Neural cell (in vitro differentiated cells): ENCODE data around the gene ACP1. TPM values are rescaled to one million over a fixed set of nuclear protein-coding genes. Genes with fewer than 3 reads are reported as not detected.
A peak's percentile ranks its signal among the peaks of the same experiment; 100 is the strongest.

Source experiments
- H2AFZ ChIP-seq: fragments of 200-600, 300-800 bp; sonication (generic), shearing (Covaris generic); 2 replicates; pipeline ENCODE4 v1.6.0; 2014; ENCODE audit warnings: low read depth, mild to moderate bottlenecking, antibody characterized with exemption, low read length, moderate library complexity
- H3F3A ChIP-seq: fragments of 200-600 bp; shearing (Covaris generic); 2 replicates; pipeline ENCODE4 v1.6.1; 2016; ENCODE audit warnings: mild to moderate bottlenecking, moderate library complexity, mixed read lengths, antibody characterized with exemption, low read length; ENCODE audit not compliant: insufficient read depth, poor library complexity, severe bottlenecking
- H3K27ac ChIP-seq: fragments of 200-600, 300-800 bp; sonication (generic), shearing (Covaris generic); 2 replicates; pipeline ENCODE4 v1.5.1; 2014; ENCODE audit warnings: mild to moderate bottlenecking, low read length, moderate library complexity
- H3K27me3 ChIP-seq: fragments of 300-800, 200-600 bp; sonication (generic), shearing (Covaris generic); 2 replicates; pipeline ENCODE4 v1.6.0; 2014; ENCODE audit warnings: mild to moderate bottlenecking, low read depth, low read length, moderate library complexity; ENCODE audit not compliant: insufficient read depth
- H3K36me3 ChIP-seq: fragments of 300-800, 200-600 bp; sonication (generic), shearing (Covaris generic); 2 replicates; pipeline ENCODE4 v1.5.1; 2014; ENCODE audit warnings: mild to moderate bottlenecking, antibody characterized with exemption, low read length, moderate library complexity; ENCODE audit not compliant: insufficient read depth
- H3K4me2 ChIP-seq: fragments of 300-800, 200-600 bp; sonication (generic), shearing (Covaris generic); 2 replicates; pipeline ENCODE4 v1.6.0; 2014; ENCODE audit warnings: mild to moderate bottlenecking, low read length
- H3K4me3 ChIP-seq: fragments of 300-800, 200-600 bp; sonication (generic), shearing (Covaris generic); 2 replicates; pipeline ENCODE4 v1.5.1; 2014; ENCODE audit warnings: mild to moderate bottlenecking, low read length, moderate library complexity
- H3K79me2 ChIP-seq: fragments of 200-600 bp; shearing (Covaris generic); replicated peaks from 2 replicates; pipeline ENCODE4 v1.6.0; 2014; ENCODE audit warnings: mild to moderate bottlenecking, low read length, moderate library complexity; ENCODE audit not compliant: insufficient read depth
- H3K9ac ChIP-seq: fragments of 300-800, 200-600 bp; sonication (generic), shearing (Covaris generic); 2 replicates; pipeline ENCODE4 v1.6.1; 2016; ENCODE audit warnings: mild to moderate bottlenecking, low read length, mixed read lengths
- H3K9me2 ChIP-seq: fragments of 200-600 bp; shearing (Covaris generic); 2 replicates; pipeline ENCODE4 v1.6.1; 2016; ENCODE audit warnings: mild to moderate bottlenecking, low read length, mixed read lengths; ENCODE audit not compliant: insufficient read depth
- H3K9me3 ChIP-seq: fragments of 200-600, 300-800 bp; sonication (generic), shearing (Covaris generic); 2 replicates; pipeline ENCODE4 v1.6.1; 2016; ENCODE audit warnings: mild to moderate bottlenecking, mixed run types, low read length, moderate library complexity, mixed read lengths
- H4K20me1 ChIP-seq: fragments of 200-600 bp; shearing (Covaris generic); 2 replicates; pipeline ENCODE4 v1.6.1; 2016; ENCODE audit warnings: mild to moderate bottlenecking, mixed run types; ENCODE audit not compliant: insufficient read depth
- EP300 ChIP-seq: fragments of 450-650 bp; conservative IDR thresholded peaks from 2 replicates; pipeline ENCODE4 v1.6.1; 2014; ENCODE audit warnings: antibody characterized with exemption, mild to moderate bottlenecking, moderate library complexity; ENCODE audit not compliant: poor library complexity, severe bottlenecking
- EZH2 ChIP-seq: fragments of 200-600, 300-800 bp; shearing (Covaris generic), sonication (generic); IDR thresholded peaks from 2 replicates; pipeline ENCODE4 v1.6.1; 2014; ENCODE audit warnings: antibody characterized with exemption, low read length, borderline replicate concordance, mild to moderate bottlenecking; ENCODE audit not compliant: insufficient read depth, poor library complexity, severe bottlenecking
- MXI1 ChIP-seq: fragments of 450-650 bp; conservative IDR thresholded peaks from 2 replicates; pipeline ENCODE4 v1.6.1; 2014; ENCODE audit warnings: antibody characterized with exemption, mild to moderate bottlenecking; ENCODE audit not compliant: poor library complexity, severe bottlenecking
- POLR2AphosphoS5 ChIP-seq: IDR thresholded peaks from 2 replicates; pipeline ENCODE4 v1.6.1; 2012
- RAD21 ChIP-seq: fragments of 450-650 bp; conservative IDR thresholded peaks from 2 replicates; pipeline ENCODE4 v1.6.1; 2014; ENCODE audit warnings: antibody characterized with exemption, mild to moderate bottlenecking, moderate library complexity
- SMC3 ChIP-seq: fragments of 450-650 bp; conservative IDR thresholded peaks from 2 replicates; pipeline ENCODE4 v1.6.1; 2014; ENCODE audit warnings: antibody characterized with exemption, mild to moderate bottlenecking, moderate library complexity; ENCODE audit not compliant: poor library complexity
- TAF1 ChIP-seq: IDR thresholded peaks from 2 replicates; pipeline ENCODE4 v1.6.1; 2012; ENCODE audit warnings: low read depth
- polyA plus RNA-seq: library from polyadenylated mRNA; depleted of rRNA; stranded (reverse); fragments of >200 nt; gene quantifications from 2 replicates; pipeline ENCODE4 v1.2.3, GENCODE V29; 2014
- TF ChIP-seq, protein P1 (sequence below): IDR thresholded peaks from 2 replicates; pipeline ENCODE4 v1.6.1; 2012; ENCODE audit warnings: borderline replicate concordance
- TF ChIP-seq, protein P2 (sequence below): fragments of 450-650 bp; IDR thresholded peaks from 2 replicates; pipeline ENCODE4 v1.5.1; 2014; ENCODE audit warnings: antibody characterized with exemption, mild to moderate bottlenecking, moderate library complexity; ENCODE audit not compliant: poor library complexity, severe bottlenecking

Gene ACP1
- polyA plus RNA-seq, 1 donor from 2014 or later: 263 TPM

DNA sequence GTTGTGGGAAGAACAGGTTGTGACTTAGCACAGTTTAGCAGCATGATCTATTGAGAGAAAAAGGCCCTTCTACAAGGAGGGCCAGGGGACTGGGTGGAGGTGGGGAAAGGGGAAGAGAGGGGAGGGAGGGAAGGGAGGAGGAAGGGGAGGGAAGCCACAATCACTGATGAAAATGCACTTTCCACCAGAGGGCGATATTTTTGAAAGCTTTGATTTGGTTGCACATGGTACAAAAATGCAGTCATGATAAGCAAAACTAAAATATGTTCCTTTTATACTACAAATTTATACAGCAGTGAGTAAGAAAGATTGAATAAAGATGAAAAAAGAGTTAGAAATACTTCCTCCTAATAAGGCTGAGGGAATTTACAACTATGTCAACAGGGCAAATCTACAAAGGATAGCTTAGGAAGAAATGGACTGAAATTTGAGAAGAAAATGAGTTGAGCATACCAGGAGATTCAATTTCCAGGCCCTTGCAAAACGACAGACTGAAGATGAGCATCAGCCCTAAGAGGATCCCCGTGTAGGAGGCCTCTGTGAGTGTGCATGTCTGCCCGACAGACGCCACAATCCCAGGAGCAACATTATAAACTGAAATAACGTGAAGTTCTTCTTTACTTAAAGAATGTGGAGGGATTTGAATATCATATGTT is 18.1 kb upstream of the ACP1 start:
- no peaks in the 10 kb centered on the region for H3K79me2 ChIP-seq
- no peaks in the 10 kb centered on the region for H3K27me3 ChIP-seq
- no peak overlapping the region for H2AFZ ChIP-seq
- no peaks in the 10 kb centered on the region for H3K9me2 ChIP-seq
- peaks cover 19% of the 10 kb centered on the region for H3K36me3 ChIP-seq
- TF ChIP-seq EP300 (no peak), RAD21 (peak; percentile 22), POLR2AphosphoS5 (no peak), EZH2 (no peak), MXI1 (no peak), SMC3 (peak; percentile 41), TAF1 (no peak)
- TF ChIP-seq, protein P1, sequence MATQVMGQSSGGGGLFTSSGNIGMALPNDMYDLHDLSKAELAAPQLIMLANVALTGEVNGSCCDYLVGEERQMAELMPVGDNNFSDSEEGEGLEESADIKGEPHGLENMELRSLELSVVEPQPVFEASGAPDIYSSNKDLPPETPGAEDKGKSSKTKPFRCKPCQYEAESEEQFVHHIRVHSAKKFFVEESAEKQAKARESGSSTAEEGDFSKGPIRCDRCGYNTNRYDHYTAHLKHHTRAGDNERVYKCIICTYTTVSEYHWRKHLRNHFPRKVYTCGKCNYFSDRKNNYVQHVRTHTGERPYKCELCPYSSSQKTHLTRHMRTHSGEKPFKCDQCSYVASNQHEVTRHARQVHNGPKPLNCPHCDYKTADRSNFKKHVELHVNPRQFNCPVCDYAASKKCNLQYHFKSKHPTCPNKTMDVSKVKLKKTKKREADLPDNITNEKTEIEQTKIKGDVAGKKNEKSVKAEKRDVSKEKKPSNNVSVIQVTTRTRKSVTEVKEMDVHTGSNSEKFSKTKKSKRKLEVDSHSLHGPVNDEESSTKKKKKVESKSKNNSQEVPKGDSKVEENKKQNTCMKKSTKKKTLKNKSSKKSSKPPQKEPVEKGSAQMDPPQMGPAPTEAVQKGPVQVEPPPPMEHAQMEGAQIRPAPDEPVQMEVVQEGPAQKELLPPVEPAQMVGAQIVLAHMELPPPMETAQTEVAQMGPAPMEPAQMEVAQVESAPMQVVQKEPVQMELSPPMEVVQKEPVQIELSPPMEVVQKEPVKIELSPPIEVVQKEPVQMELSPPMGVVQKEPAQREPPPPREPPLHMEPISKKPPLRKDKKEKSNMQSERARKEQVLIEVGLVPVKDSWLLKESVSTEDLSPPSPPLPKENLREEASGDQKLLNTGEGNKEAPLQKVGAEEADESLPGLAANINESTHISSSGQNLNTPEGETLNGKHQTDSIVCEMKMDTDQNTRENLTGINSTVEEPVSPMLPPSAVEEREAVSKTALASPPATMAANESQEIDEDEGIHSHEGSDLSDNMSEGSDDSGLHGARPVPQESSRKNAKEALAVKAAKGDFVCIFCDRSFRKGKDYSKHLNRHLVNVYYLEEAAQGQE: no peak
- TF ChIP-seq, protein P2, sequence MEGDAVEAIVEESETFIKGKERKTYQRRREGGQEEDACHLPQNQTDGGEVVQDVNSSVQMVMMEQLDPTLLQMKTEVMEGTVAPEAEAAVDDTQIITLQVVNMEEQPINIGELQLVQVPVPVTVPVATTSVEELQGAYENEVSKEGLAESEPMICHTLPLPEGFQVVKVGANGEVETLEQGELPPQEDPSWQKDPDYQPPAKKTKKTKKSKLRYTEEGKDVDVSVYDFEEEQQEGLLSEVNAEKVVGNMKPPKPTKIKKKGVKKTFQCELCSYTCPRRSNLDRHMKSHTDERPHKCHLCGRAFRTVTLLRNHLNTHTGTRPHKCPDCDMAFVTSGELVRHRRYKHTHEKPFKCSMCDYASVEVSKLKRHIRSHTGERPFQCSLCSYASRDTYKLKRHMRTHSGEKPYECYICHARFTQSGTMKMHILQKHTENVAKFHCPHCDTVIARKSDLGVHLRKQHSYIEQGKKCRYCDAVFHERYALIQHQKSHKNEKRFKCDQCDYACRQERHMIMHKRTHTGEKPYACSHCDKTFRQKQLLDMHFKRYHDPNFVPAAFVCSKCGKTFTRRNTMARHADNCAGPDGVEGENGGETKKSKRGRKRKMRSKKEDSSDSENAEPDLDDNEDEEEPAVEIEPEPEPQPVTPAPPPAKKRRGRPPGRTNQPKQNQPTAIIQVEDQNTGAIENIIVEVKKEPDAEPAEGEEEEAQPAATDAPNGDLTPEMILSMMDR: peak; percentile 35
- no peak overlapping the region for H3K4me3 ChIP-seq
- H3K4me2 ChIP-seq: no peak overlapping the region
- H3F3A ChIP-seq: no peaks in the 10 kb centered on the region
- no peak overlapping the region for H3K27ac ChIP-seq
- no peak overlapping the region for H3K9ac ChIP-seq
- peaks cover 7% of the 10 kb centered on the region for H3K9me3 ChIP-seq
- H4K20me1 ChIP-seq: no peaks in the 10 kb centered on the region

DNA sequence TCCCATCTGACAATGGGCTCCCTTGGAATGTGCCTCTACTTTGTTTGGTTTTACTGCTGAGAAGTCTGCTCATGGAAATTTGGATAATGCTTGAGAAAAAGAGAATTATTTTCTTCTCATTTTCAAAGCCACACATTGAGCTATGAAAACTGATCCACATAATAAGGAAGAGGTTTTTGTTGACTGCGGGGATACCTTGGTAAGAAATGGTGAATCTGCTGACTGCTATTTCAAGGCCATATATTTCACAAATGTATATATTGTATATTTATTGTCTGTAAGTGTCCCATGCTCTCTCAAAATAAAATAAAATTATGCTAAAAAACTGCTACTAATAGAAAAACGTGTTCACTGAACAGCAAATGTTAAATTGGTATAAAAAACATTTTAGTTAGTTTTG is 16.0 kb upstream of the ACP1 start:
- H3K9me2 ChIP-seq: no peaks in the 10 kb centered on the region
- H3K9ac ChIP-seq: no peak overlapping the region
- H3K4me2 ChIP-seq: no peak overlapping the region
- H3K27ac ChIP-seq: no peak overlapping the region
- H3K79me2 ChIP-seq: no peaks in the 10 kb centered on the region
- H4K20me1 ChIP-seq: no peaks in the 10 kb centered on the region
- no peaks in the 10 kb centered on the region for H3F3A ChIP-seq
- TF ChIP-seq MXI1: no peak
- TF ChIP-seq EP300: no peak
- no peak for TF ChIP-seq RAD21
- TF ChIP-seq SMC3: no peak
- TF ChIP-seq, protein P1: no peak
- no peak for TF ChIP-seq TAF1
- H3K36me3 ChIP-seq: peaks cover 8% of the 10 kb centered on the region
- no peaks in the 10 kb centered on the region for H3K9me3 ChIP-seq
- H2AFZ ChIP-seq: no peak overlapping the region
- H3K27me3 ChIP-seq: no peaks in the 10 kb centered on the region
- no peak overlapping the region for H3K4me3 ChIP-seq
